HepG2 (cell line): ENCODE measurements around the gene ARL6IP4. TPM values are rescaled to one million over a fixed set of nuclear protein-coding genes. Genes with fewer than 3 reads are reported as not detected.

ENCODE experiments used
- ATAC-seq: fragments of 200-7000 bp; cut with Tn5 transposase; 3 replicates; pipeline ENCODE4 v1.9.1; 2020; ENCODE audit warnings: mild to moderate bottlenecking, moderate library complexity
- BruUV-seq: library from RNA; stranded (reverse); fragments of 400-500 nt; replicated peaks from 2 replicates; lab custom pipeline; 2021; lab: Mats Ljungman, UMichigan
- CTCF ChIA-PET: fragments of 300-600 bp; formaldehyde crosslinking; extraction: SDS; loops from one replicate; lab custom pipeline; 2021; ENCODE audit warnings: low total read pairs, inconsistent platforms, low intra/inter-chr PET ratio; lab: Yijun Ruan, JAX
- POLR2A ChIA-PET: fragments of 350-600 bp; sonication (Branson Sonifier 250); formaldehyde crosslinking; loops from one replicate; lab custom pipeline; 2020; ENCODE audit warnings: antibody characterized with exemption, inconsistent platforms; lab: Yijun Ruan, JAX
- DNase-seq: peaks from one replicate; pipeline ENCODE4 v3.0.0-alpha.2; 2015; ENCODE audit warnings: low spot score
- FAIRE-seq: peaks from 3 replicates; lab custom pipeline; 2011; peaks lifted over from hg19 to GRCh38; lab: Jason Lieb, UNC
- H2AFZ ChIP-seq: one replicate; pipeline ENCODE4 v1.6.1; 2011; ENCODE audit warnings: low read length, inconsistent platforms
- H3K27ac ChIP-seq: fragments of 300-600 bp; 3 replicates; pipeline ENCODE4 v1.8.0; 2011; ENCODE audit warnings: mixed run types, mild to moderate bottlenecking, mixed read lengths, low read length, inconsistent platforms; ENCODE audit not compliant: insufficient read depth; ENCODE audit errors: extremely low read length
- H3K27me3 ChIP-seq, 2 experiments: fragments of 200-600 bp in 1 of 2; 2 replicates in 1 of 2; 3 replicates in 1 of 2; pipeline versions ENCODE4 v1.6.0 to v1.8.0; 2011; ENCODE audit warnings: low read length in 2 of 2, mild to moderate bottlenecking in 2 of 2, moderate library complexity in 2 of 2, inconsistent platforms in 1 of 2; ENCODE audit not compliant: insufficient read depth in 2 of 2, control insufficient read depth in 1 of 2
- H3K36me3 ChIP-seq, 2 experiments: fragments of 200-600 bp in 1 of 2; replicated peaks in 1 of 2; 2 replicates in 1 of 2; 3 replicates in 1 of 2; pipeline versions ENCODE4 v1.5.1 to v1.8.0; 2011; ENCODE audit warnings: low read length in 2 of 2, inconsistent platforms in 1 of 2; ENCODE audit not compliant: insufficient read depth in 2 of 2, control insufficient read depth in 1 of 2
- H3K4me1 ChIP-seq: 2 replicates; pipeline ENCODE4 v1.5.1; 2012; ENCODE audit warnings: low read length, inconsistent platforms; ENCODE audit not compliant: insufficient read depth
- H3K4me2 ChIP-seq: 2 replicates; pipeline ENCODE4 v1.6.0; 2011; ENCODE audit warnings: low read depth, low read length, inconsistent platforms
- H3K4me3 ChIP-seq, 3 experiments: fragments of 200-600 bp in 1 of 3; sonication (generic), shearing (Covaris generic) in 1 of 3; replicated peaks in 1 of 3; 2 replicates each; pipeline ENCODE4 v1.5.1; 2011 to 2016; ENCODE audit warnings: low read length in 3 of 3, inconsistent platforms in 2 of 3, low read depth in 2 of 3, mild to moderate bottlenecking in 2 of 3, control low read depth in 1 of 3, mixed read lengths in 1 of 3; ENCODE audit not compliant: insufficient read depth in 1 of 3
- H3K79me2 ChIP-seq: one replicate; pipeline ENCODE4 v1.6.1; 2011; ENCODE audit warnings: low read length, inconsistent platforms; ENCODE audit not compliant: insufficient read depth
- H3K9ac ChIP-seq: 2 replicates; pipeline ENCODE4 v1.6.0; 2011; ENCODE audit warnings: mild to moderate bottlenecking, low read depth, low read length, inconsistent platforms; ENCODE audit not compliant: insufficient read depth
- H3K9me3 ChIP-seq: 2 replicates; pipeline ENCODE4 v1.5.1; 2012; ENCODE audit warnings: mild to moderate bottlenecking, low read length
- H4K20me1 ChIP-seq: 2 replicates; pipeline ENCODE4 v1.6.0; 2011; ENCODE audit warnings: inconsistent platforms, mild to moderate bottlenecking, low read length, moderate library complexity; ENCODE audit not compliant: insufficient read depth
- EP300 ChIP-seq, 3 experiments: sonication (generic) in 1 of 3; formaldehyde crosslinking in 1 of 3; IDR thresholded peaks; 2 replicates each; pipeline versions ENCODE4 v1.5.1 to v1.6.1; 2011 to 2020; ENCODE audit warnings: low read depth in 2 of 3, low read length in 2 of 3, borderline replicate concordance in 1 of 3, improper control_type of control experiment in 1 of 3, mild to moderate bottlenecking in 1 of 3, missing genetic modification reagents in 1 of 3, moderate library complexity in 1 of 3
- ERF ChIP-seq: IDR thresholded peaks from 2 replicates; pipeline ENCODE4 v1.6.1; 2018; ENCODE audit warnings: missing biosample characterization, missing genetic modification reagents
- MAFG ChIP-seq: sonication (generic); formaldehyde crosslinking; IDR thresholded peaks from 2 replicates; pipeline ENCODE4 v1.5.1; 2020; ENCODE audit warnings: mild to moderate bottlenecking, missing genetic modification reagents
- PHF21A ChIP-seq: sonication (generic); formaldehyde crosslinking; IDR thresholded peaks from 2 replicates; pipeline ENCODE4 v1.5.0; 2020; ENCODE audit warnings: mild to moderate bottlenecking, missing genetic modification reagents
- SOX13 ChIP-seq, 3 experiments: fragments of 450-650 bp in 1 of 3; sonication (generic) in 1 of 3; formaldehyde crosslinking in 1 of 3; IDR thresholded peaks in 2 of 3; conservative IDR thresholded peaks in 1 of 3; 2 replicates each; pipeline versions ENCODE4 v1.5.0 to v1.6.1; 2016 to 2020; ENCODE audit warnings: antibody characterized with exemption in 1 of 3, mild to moderate bottlenecking in 1 of 3, missing compliant biosample characterization in 1 of 3, missing genetic modification reagents in 1 of 3, moderate library complexity in 1 of 3
- SP4 ChIP-seq: sonication (generic); formaldehyde crosslinking; IDR thresholded peaks from 2 replicates; pipeline ENCODE4 v1.8.1; 2023; ENCODE audit warnings: mild to moderate bottlenecking, missing genetic modification reagents
- ZBTB14 ChIP-seq: sonication (generic); formaldehyde crosslinking; IDR thresholded peaks from 2 replicates; pipeline ENCODE4 v1.4.0; 2020; ENCODE audit warnings: missing genetic modification reagents
- ZFP90 ChIP-seq: sonication (generic); formaldehyde crosslinking; IDR thresholded peaks from 2 replicates; pipeline ENCODE4 v1.8.0; 2022; ENCODE audit warnings: missing genetic modification reagents, mild to moderate bottlenecking, inconsistent platforms, borderline replicate concordance
- ZFP91 ChIP-seq: sonication (generic); formaldehyde crosslinking; IDR thresholded peaks from 2 replicates; pipeline ENCODE4 v1.9.0; 2022; ENCODE audit warnings: missing genetic modification reagents, mild to moderate bottlenecking, borderline replicate concordance
- ZNF296 ChIP-seq: sonication (generic); formaldehyde crosslinking; conservative IDR thresholded peaks from 2 replicates; pipeline ENCODE4 v1.5.0; 2020; ENCODE audit warnings: mild to moderate bottlenecking, missing genetic modification reagents
- ZNF777 ChIP-seq: sonication (generic); formaldehyde crosslinking; IDR thresholded peaks from 2 replicates; pipeline ENCODE4 v1.4.0; 2020; ENCODE audit warnings: missing genetic modification reagents
- WGBS: methylation state at CpG from one replicate; pipeline ENCODE4 v1.1.6; 2017; ENCODE audit warnings: low lambda C conversion rate; 5-methylcytosine and 5-hydroxymethylcytosine counted together
- in situ Hi-C: cut with HindIII; loops from 2 replicates; pipeline ENCODE4 v1.10.0; 2017; ENCODE audit warnings: low pct_unique_long_range_greater_than_20kb; ENCODE audit not compliant: extremely low pct_ligation_motif_present
- intact Hi-C: fragments of 100-400 bp; cut with micrococcal nuclease; formaldehyde crosslinking; loops from one replicate; pipeline ENCODE4 v1.10.0; 2022; ENCODE audit not compliant: unreplicated experiment
- polyA plus RNA-seq, 8 experiments: library from polyadenylated mRNA; depleted of rRNA in 3 of 8; stranded (reverse) in 7 of 8; unstranded in 1 of 8; fragments of >200 nt; fragmentation: Illumina TruSeq in 4 of 8; extraction: Trizol in 4 of 8; gene quantifications; 2 replicates each; pipeline versions ENCODE4 v1.2.1 to v1.2.3, GENCODE V29; 2011 to 2016; ENCODE audit warnings: low read depth in 4 of 8, missing spikeins in 1 of 8, mixed read lengths in 1 of 8; ENCODE audit not compliant: insufficient read depth in 1 of 8
- total RNA-seq, 5 experiments: library from RNA; depleted of rRNA; stranded (reverse); fragments of >200 nt; fragmentation: Illumina TruSeq; extraction: Trizol; gene quantifications; 2 replicates each; pipeline ENCODE4 v1.2.3, GENCODE V29; 2016; ENCODE audit warnings: low read depth in 1 of 5

ARL6IP4 gene
- total and polyA plus RNA-seq, 2 of the 13 experiments (the other 11 are each of a cell fraction or from before 2014, with no cell fraction given) = 155 to 220 TPM

GRCh38 chr12:122963941-122964265, 16.6 kb upstream of the ARL6IP4 start:
- Histone ChIP-seq H3K27ac (no peak overlapping the region), H4K20me1 (no peaks in the 10 kb centered on the region), H2AFZ (no peak overlapping the region), H3K9me3 (no peaks in the 10 kb centered on the region), H3K36me3 (peaks cover 0 to 2% of the 10 kb centered on the region in 2 experiments; a peak in 3 of 5 replicates), H3K4me3 (no peak overlapping the region; a peak in 1 of 6 replicates), H3K27me3 (no peaks in the 10 kb centered on the region), H3K79me2 (no peaks in the 10 kb centered on the region), H3K4me2 (peak overlapping the region; percentile 98), H3K9ac (no peak overlapping the region), H3K4me1 (peaks cover 47% of the 10 kb centered on the region)
- WGBS = no CpG with 5 or more reads among the region's 8 CpGs
- no peak for ATAC-seq
- POLR2A ChIA-PET = interaction anchor here (1.3 to 3.7 kb wide), 2 partner anchors 11 to 21 kb away, joined by 4 to 43 read pairs; partner anchors contain the start of gene OGFOD2
- no peak for DNase-seq
- BruUV-seq = no TSS peak
- CTCF ChIA-PET = no interaction called here
- TF ChIP-seq ZNF777 (CRISPR knock-in tag) = no peak
- TF ChIP-seq ZFP91 (CRISPR knock-in tag) = 0 out of 2 replicates have a peak, but pooled peaks have one; percentile 14
- 0 out of 2 replicates have a peak, but pooled peaks have one; percentile 18 for TF ChIP-seq MAFG (CRISPR knock-in tag)
- FAIRE-seq = no peak
- in situ Hi-C loops (no loop called here), intact Hi-C loops (no loop called here)

- Histone ChIP-seq H3K4me2 (peak overlapping the region; percentile 98), H3K79me2 (no peaks in the 10 kb centered on the region), H3K9ac (peak overlapping the region; percentile 54), H3K36me3 (no peaks in the 10 kb centered on the region; a peak in 2 of 5 replicates), H3K27ac (no peak overlapping the region), H2AFZ (no peak overlapping the region), H3K4me1 (peaks cover 47% of the 10 kb centered on the region), H3K4me3 (peak overlapping the region; percentile 74 to 82 (median 82); a peak in 5 of 6 replicates), H3K9me3 (no peaks in the 10 kb centered on the region), H4K20me1 (no peaks in the 10 kb centered on the region), H3K27me3 (no peaks in the 10 kb centered on the region)
- FAIRE-seq = no peak
- ChIA-PET CTCF (no interaction called here), POLR2A (interaction anchor here (1.1 to 3.7 kb wide), 3 partner anchors 10 to 97 kb away, joined by 3 to 43 read pairs (median 4); partner anchors contain the start of gene OGFOD2)
- intact Hi-C loops = loop anchor here (5.0 kb wide), 1 partner anchor 268 kb away; the partner anchor contains the start of genes MPHOSPH9 and MTRFR
- peak; percentile 68 for ATAC-seq
- in situ Hi-C loops = no loop called here
- WGBS = 40% methylated on average over 17 of the region's 19 CpGs
- BruUV-seq = no TSS peak
- peak; percentile 54 for DNase-seq
- peak; percentile 36; the same call in 1 of the 2 replicates for TF ChIP-seq ERF
- peak; percentile 41; the same call in 1 of the 2 replicates for TF ChIP-seq SP4 (CRISPR knock-in tag)
- no peak for TF ChIP-seq ZBTB14 (CRISPR knock-in tag)
- no peak for TF ChIP-seq SOX13 (IDR thresholded peaks at IDR 0.05)
- TF ChIP-seq SOX13 (CRISPR knock-in tag; conservative IDR thresholded peaks at IDR 0.05 in 1 of 2, IDR thresholded peaks at IDR 0.05 in 1 of 2) = 0 out of 4 replicates have a peak, but pooled peaks of 1 of the 2 experiments have one; percentile 14
- TF ChIP-seq PHF21A (CRISPR knock-in tag) = peak; percentile 44; the same call in 1 of the 2 replicates
- TF ChIP-seq ZNF296 = peak; percentile 55; the same call in 1 of the 2 replicates
- TF ChIP-seq EP300 (IDR thresholded peaks at IDR 0.05; ENCODE audit: low read depth in 2 of 2, low read length in 2 of 2) = no peak
- TF ChIP-seq EP300 (CRISPR knock-in tag; IDR thresholded peaks at IDR 0.05; ENCODE audit: borderline replicate concordance) = no peak
- 0 out of 2 replicates have a peak, but pooled peaks have one; percentile 46 for TF ChIP-seq ZFP90 (CRISPR knock-in tag)
These were observed 15.8 kb upstream of the ARL6IP4 start for GRCh38 chr12:122964439-122965257.
